NCI-H510A (cell line): Measurements from ENCODE around the gene IGDCC3.
A peak's percentile ranks its signal among the peaks of the same experiment; 100 is the strongest.
"Not testable (repeated sequence)": the region's sequence is repeated elsewhere in the genome, so short reads cannot be mapped to it uniquely, and the experiment has no call there.

Experiments used
- DNase-seq: peaks from one replicate; lab custom pipeline; 2025; lab: John Stamatoyannopoulos, UW

The IGDCC3 gene

DNA sequence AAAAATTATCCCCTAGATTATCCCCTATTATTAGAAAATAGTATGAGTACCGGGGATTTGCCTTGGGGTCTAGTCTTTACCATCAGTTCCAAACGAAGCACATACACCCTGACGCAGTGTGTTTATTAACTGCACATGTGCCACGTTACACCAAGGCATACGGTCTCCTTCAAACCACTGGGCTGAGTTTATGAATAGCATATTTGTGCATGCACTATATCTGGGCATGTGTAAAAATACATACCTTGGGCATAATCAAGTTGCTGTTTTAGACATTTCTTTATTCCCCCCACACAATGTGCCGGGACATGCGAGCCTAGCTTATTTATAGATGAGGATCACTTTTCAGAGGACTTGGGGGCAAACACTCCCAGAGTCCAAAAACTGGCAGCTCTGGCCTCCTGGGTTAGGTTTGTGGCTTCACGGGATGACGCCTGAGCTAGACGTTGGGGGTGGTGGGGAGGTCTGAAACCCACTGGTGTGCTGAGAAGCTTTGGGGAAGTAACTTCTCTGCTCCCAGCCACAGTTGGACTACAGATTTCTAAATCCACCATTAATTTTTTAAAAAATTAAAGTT is 28.7 kb upstream of the IGDCC3 start:
- no peak for DNase-seq

DNA sequence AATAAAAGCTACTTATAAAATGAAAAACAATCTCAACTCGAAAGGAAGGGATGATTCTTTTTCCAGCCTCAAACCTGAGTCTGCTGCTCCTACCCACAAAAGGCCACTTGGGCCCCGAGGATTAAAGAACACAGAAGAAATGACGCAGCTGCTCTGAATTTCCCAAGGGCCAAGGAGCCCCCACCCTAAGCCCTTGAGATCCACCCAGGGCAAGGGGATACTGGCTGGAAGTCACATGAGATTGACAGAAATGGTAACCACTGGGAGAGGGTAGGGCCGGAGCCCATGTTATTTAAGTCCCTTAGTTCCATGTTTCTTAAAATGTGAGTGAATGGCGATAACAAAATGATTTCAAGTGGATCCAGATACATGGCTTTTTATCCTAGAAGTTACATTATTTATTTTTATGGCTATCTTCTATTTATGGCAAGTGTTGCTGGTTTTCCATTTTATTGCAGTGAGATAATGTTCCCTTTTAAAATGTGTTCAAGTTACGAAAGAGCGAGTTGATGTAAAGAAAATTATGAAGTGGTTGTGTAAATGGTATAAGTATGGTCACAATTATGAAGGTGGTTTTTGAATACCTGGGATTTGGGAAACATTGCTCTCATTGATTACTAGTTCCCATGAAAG is 28.1 kb upstream of the IGDCC3 start:
- DNase-seq, result no peak

DNA sequence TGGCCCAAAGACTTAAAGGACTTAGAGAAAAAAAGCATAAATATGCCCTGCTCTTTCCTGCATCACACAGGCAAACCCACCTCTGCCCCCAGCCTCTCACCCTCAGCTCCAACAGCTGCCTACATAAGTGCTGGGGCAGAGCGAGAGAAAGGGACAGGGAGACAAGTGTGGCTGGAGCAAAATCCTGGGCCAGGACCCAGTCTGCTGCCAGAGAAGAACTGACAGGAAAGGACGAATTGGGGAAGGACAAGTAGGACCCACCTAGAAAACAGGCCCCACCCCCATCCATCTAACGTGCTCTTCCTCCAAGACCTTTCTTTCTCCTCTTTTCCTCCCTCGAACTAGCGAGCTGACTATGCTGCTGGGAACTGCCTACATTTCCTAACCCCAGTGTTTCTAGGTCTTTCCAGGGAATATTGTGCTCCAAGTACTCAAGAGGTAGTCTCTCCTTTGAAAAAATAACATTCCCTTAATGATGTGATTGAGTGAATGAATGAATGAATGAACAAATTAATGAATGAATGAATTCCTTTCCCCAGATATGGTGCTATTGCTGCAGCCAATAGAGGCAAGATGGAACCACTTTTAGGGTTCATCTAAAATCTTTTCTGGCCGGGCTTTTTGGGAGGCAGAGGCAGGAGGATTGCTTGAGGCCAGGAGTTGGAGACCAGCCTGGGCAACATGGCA is 26.5 kb upstream of the IGDCC3 start:
- no peak for DNase-seq

DNA sequence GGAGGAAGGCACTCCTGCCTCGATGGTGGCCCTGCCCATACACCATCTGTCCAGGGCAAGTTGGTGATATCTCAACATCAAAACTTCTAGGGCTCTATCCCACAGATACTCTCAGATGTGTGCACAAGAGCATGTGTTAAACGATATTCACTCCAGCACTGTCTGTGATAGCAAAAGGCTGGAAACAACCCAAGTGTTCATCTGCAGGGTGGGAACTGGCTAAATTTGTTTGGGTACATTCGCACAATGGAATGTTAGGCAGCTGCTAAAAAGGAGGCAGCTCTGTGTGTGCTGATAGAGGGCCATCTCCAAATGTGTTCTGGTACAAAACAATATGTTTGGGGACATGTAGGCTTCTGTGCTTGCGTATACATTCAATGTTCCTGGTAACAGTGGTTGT is 25.2 kb upstream of the IGDCC3 start:
- no peak for DNase-seq

DNA sequence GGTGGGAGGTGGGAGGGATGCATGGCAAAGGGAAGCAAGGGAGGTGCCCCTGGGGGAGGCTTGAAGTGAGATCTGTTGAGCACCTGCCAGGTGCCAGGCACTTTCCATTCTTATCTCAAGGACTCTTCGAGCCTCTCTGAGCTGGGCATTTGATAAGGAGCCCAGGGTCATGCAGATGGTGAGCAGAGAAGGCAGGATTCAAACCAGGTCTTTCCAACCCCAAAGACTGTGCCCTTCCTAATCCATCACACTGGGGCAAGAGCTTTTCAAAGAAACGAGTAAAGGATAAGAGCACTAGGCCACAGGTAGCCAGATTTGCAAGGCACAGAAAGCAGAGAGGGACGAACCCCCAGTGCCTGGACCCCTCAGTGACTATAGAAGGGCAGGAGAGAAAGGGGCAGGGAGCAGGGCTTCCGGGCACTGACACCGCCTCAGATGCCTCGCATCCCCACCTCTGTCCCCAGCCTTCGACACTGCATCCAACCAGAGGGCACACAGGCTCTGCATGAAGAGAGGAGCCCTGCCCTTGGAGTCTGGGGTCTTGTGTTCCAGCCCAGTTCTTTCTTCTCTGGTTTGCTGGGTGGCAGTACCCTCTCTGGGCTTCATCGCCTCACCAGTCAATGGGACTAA is 23.9 kb upstream of the IGDCC3 start:
- DNase-seq, result no peak

DNA sequence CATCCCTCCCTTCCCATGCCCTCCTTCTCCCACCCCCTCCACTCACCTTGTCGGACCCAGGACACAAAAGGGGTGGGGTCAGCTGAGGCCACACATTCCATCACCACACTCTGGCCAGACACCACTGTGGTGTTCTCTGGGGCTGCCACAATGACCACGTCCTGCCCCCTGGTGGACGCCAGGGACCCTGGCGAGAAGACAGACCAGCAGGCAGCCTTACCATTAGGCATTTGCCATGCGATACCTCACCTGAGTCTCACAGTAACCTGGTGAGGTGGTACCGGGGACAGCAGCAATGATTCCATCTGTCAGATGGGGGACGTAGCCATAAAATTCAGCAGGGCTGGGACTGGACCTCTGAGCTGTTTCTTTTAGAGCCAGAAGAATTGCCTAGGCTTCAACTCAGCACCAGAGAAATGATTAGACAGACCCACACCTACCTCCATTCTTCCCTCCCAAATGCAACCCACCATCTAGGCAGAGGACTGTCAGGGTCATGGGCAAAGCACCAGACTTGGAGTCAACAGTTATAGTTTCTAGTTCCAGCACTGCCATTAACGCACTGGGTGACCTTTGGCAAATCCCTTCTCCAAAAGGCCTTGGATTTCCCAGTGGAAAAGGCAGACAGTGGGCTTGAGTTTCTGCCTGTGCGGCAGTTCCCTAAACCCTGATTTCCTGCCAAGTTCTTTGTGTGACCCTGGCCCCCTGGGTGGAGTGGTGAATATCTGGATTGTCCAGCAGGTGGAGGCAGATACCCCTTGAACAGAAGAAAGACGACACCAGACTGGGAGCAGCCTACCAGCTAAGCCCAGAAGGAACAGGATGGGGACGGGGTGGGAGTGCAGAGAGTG is 23.2 kb upstream of the IGDCC3 start:
- DNase-seq, result peak; percentile 33

DNA sequence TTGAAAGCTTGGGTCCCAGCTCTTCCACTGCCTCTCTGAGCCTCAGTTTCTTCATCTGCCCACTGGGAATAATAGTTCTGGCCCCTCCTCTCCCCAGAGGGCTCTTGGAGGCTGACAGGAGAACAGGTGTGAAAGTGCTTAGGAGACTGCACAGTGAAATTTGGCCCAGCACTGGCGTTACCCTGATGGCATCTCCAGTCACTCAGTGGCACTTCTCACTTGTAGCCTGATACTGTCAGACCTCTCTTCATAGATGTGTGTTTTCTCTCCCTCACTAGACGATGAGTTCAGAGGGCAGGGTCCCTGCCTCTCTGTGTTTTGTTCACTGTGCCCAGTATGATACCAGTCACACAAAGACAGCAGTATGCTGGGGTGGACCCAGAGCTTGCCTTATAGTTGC is 22.2 kb upstream of the IGDCC3 start:
- DNase-seq, result no peak

DNA sequence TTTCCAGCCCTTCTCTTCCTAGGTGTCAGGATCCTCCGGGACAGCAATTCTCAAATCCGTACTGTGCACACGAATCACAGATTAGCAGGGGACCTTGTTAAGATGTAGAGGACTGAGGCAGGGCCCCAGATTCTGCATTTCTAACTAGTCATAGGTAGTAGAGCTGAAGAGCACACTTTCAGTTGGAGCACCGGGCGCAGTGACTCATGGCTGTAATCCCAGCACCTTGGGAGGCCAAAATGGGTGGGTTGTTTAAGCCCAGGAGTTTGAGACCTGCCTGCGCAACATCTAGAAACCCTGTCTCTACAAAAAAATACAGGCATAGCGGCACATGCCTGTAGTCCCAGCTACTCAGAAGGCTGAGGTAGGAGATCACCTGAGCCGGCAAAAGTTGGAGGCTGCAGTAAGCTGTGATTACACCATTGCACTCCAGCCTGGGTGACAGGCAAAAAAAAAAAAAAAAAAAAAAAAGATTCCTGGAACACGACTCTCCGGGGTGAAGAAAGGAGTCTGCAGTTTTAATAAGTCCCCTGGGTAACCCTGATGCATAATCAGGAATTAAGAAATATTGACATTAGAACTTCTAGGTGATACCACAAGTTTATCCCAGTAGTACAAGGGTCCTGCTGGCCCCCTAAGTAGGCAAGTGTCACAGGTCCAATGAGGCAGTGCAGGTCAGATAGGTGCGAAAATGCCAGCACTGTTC is 21.4 kb upstream of the IGDCC3 start:
- DNase-seq, result no peak

DNA sequence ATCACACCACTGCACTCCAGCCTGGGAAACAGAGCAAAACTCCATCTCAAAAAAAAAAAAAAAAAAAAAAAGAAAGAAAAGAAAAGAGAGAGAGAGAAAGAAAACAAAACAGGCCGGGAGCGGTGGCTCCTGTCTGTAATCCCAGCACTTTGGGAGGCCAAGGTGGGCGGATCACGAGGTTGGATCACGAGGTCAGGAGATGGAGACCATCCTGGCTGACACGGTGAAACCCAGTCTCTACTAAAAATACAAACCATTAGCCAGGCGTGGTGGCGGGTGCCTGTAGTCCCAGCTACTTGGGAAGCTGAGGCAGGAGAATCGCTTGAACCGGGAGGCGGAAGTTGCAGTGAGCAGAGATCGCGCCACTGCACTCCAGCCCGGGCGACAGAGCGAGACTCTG is 20.7 kb upstream of the IGDCC3 start:
- not testable (repeated sequence) for DNase-seq

DNA sequence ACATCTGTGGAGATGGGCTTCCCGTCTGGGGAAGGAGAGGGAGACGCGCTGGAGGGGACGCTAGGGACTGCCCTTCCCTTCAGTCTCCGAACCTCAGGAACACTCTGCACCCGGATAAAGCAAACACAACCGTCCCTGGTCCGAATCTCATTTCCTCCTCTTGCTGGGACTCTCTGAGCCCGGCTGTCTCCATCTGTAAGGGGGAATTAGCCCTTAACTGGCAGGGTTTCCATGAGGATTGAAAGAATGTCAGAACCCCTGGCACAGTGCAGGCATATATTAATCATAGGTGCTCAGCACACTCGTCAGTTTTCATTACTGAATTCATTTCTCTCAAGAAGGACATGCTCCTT is 19.1 kb upstream of the IGDCC3 start:
- no peak for DNase-seq

DNA sequence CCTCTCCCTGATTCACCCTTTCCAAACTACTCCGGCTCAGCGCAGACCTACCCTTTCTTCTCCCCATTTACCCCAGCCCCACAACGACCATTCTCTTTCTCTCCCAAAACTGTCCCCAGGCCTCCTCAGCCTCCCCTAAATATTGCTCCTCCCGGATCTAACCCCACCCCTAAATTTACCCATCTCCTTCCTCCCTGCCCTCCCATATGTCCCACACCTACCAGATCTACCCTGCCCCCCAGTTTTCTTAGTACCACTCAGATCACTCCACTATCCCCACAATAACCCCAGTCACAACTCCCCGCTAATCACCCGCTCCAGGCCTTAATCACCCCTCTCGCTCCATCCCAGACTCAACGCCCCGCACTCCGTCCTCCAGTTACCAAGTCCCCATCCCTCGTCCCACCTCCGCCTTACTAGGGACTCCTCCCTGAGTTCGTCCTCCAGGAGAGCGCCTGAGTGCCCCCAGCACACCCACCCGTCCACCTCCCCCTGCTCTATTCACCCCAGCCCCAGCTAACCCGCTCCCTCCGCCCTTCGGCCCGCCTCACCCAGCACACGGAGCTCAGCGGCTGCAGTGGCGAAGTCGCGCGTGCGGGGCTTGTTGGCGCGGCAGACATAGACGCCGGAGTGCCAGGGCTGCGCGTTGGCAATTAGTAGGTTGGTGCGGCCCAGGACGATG is 18.6 kb upstream of the IGDCC3 start:
- no peak for DNase-seq

DNA sequence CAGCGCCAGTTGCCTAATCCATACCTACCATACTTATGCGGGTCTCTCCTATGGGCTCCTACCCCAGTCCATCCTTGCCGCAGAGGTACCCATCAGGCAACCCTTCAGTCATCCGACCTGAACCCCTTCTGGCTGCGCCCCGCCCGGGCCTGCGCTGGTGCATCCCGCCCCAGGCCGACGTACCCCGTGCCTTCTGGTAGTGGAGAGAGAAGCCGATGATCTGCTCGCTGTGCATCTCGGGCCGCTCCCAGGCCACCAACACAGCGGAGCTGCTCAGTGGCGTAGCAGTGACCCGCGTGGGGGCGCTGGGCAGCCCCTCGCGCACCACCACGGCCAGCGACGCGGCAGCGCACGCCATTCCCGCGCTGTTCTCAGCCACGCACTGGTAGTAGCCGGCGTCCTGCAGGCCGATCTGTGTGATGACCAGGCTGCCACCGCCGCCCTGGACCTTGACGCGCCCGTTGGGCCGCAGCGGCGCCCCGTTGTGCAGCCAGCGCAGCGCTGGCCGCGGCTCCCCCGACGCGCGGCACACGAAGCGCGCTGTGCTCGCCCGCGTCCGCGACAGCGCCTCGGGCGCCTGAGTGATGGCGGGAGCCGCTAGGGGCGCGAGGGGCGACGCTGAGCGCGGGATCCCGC is 17.9 kb upstream of the IGDCC3 start:
- no peak for DNase-seq

DNA sequence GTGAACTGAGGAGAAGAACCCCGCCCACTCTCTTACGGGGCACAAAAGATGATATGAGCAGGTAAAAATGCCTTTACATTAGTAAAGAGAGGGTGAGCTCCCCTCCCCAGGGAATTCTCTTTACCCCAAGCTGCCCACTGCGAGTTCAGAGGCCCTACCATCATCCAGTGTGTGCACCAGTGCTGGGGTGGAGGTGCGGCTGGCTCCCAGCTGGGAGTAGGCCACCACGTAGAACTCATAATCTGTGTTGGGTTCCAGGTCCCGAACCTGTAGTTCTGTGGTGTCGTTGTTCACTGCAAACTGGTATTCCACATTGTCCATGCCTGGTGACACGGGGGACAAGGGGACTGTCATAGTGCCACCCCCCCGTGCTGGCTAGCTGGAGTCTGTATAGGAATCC is 17.1 kb upstream of the IGDCC3 start:
- no peak for DNase-seq

DNA sequence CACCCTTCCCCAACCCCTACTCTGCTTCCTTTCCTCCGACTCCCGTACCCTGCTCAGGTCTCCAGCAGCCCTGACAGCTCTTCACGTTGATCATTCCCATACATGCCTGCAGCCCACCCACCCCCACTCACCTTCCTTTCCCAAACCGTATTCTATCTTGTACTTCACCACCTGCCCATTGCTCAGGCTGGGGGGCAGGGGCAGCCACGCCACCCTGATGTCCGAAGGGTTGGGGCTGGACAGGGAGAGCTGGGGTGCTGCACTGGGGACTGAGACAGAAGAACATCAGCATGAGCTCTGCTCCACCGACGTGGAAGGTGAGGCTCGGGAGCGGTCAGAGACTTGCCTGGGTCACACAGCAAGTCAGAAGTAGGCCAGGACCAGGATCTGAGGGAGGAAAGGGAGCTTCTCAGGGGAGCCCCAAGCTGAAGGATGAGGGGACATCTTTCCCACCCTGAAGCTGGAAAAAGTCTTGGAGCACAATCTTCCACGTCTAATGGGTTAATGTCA is 16.5 kb upstream of the IGDCC3 start:
- DNase-seq, result no peak

DNA sequence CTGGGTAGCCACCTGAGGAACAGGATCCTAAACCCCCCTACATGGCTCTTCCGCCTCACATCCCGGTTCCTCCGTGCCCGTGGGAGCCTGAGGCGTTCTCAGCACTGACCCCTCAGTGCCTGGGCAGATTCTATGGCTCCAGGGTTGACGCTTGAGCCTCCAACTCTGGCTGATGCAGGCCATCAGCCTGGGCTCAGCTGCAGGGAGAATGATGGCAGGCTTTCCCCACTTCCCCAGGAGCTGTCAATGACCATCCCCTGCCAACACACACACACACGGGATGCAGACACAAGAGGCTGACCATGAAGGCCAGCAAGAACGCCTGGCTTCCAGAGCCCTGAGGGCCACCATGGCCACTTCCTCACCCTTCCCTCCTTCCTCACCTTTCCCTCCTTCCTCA is 15.8 kb upstream of the IGDCC3 start:
- DNase-seq, result no peak

DNA sequence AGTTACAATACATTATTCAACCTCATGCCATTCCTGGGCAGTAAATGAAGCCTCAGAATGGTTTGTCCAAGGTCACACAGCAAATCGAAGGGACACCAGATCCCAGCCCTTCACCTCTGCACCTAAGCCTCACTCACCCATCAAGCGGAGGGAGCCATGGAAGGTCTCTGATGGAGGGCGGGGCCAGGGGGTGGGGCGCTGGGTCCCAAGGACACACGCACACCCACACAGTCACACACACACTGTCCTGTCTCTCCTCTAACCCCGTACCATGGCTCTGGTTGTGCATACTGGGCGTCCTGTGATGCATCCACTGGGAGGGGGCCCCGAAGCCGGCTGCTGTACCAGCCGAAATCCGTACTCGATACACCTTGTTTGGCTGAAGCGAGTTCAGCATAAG is 15.3 kb upstream of the IGDCC3 start:
- no peak for DNase-seq

DNA sequence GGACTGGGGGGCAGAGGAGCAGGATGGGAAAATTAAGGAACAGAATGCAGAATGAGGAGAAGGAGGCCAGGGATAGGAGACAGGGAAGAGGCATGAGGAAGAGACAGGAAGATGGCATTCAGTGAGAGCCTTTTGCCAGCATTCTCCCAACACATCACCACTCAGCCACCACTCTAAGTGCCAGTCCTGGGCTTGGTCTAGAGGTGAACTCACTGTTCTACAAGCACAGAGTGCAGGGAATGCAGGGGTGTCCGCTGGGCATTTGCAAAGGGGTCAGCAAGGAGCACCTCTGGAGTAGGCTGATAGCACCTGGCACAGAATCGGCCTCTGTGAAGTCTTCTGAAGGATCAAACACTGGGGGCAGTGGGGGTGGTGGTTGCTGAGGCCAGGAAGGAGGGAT is 14.6 kb upstream of the IGDCC3 start:
- DNase-seq, result no peak

DNA sequence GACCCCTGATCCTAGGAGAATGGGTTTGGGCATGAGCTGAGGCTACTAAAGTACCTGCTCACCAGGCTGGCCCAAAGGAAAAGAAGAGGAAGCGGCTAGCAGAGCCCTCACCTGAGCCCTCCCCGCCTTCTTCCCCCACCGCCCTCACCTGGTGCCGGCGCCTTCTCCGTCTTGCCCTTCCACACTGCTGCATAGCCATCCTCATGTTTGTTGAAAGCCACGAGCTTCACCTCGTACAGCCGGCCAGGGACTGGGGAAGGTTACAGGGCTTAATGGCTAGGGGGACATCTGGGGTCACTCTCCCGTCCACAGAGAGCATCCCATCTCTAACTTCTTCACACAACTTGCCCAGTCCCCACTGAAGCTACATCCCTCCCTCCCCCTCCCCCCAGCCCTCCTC is 13.9 kb upstream of the IGDCC3 start:
- no peak for DNase-seq

DNA sequence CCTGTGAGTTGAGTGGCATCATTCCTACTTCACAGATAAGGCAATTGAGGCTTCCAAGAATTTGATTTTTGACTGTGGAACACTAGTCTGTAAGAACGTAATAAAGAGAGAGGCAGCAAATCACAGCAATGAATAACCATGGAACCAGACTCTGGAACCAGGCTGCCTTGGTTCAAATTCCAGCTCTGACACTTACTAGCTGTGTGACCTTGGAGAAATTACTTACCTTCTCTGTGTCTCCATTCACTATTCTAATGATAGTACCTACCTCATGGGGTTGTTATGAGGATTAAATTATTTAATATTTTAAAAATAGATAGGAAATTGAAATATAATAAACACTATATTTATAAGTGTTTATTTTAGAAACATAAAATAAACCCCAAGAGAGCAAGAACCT is 12.6 kb upstream of the IGDCC3 start:
- DNase-seq, result no peak

DNA sequence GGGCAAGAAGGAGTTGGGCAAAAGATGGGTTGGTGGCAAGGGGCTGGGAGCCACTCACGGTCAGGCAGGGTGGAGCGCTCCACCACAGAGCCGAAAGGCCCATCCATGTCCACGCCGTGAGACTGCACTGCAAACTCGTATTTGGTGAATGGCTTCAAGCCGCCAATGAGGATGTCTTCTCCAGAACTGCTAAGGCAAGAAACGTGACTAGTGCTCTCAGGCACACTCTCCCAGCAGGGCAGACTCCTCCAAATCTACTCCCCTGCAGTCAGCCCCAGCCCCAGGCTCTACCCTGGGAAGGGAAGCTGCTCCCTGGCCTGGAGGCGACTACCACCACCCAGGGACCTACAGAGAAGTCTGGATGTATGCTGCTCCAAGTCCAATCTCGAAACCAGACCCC is 11.4 kb upstream of the IGDCC3 start:
- DNase-seq, result no peak
